H9 (cell line): ENCODE data around the gene TMEM171. TPM values are rescaled to one million over a fixed set of nuclear protein-coding genes. Genes with fewer than 3 reads are reported as not detected.

Experiments used
- DNase-seq: peaks from one replicate; pipeline ENCODE4 v3.0.0-alpha.2; 2017
- H2AFZ ChIP-seq: one replicate; pipeline ENCODE4 v1.6.1; 2013; ENCODE audit warnings: mild to moderate bottlenecking, low read length, control low read depth, moderate library complexity
- H2AK5ac ChIP-seq: 2 replicates; pipeline ENCODE4 v1.6.1; 2013; ENCODE audit warnings: low read length, control low read depth, mixed read lengths; ENCODE audit not compliant: insufficient read length
- H2BK120ac ChIP-seq: one replicate; pipeline ENCODE4 v1.6.1; 2013; ENCODE audit warnings: low read depth, mild to moderate bottlenecking, low read length, control low read depth, inconsistent platforms; ENCODE audit not compliant: poor library complexity, severe bottlenecking
- H2BK12ac ChIP-seq: 2 replicates; pipeline ENCODE4 v1.6.1; 2013; ENCODE audit warnings: low read length, control low read depth, mixed read lengths, low read depth; ENCODE audit not compliant: insufficient read length
- H2BK15ac ChIP-seq: 2 replicates; pipeline ENCODE4 v1.6.1; 2013; ENCODE audit warnings: low read depth, low read length, control low read depth
- H2BK20ac ChIP-seq: one replicate; pipeline ENCODE4 v1.6.1; 2013; ENCODE audit warnings: low read depth, mild to moderate bottlenecking, low read length, control low read depth, inconsistent platforms; ENCODE audit not compliant: poor library complexity, severe bottlenecking
- H2BK5ac ChIP-seq: 2 replicates; pipeline ENCODE4 v1.6.1; 2013; ENCODE audit warnings: low read length, control low read depth, mixed read lengths; ENCODE audit not compliant: insufficient read length
- H3K14ac ChIP-seq: 2 replicates; pipeline ENCODE4 v1.6.1; 2013; ENCODE audit warnings: low read length, control low read depth; ENCODE audit not compliant: insufficient read depth
- H3K18ac ChIP-seq: 2 replicates; pipeline ENCODE4 v1.6.1; 2013; ENCODE audit warnings: low read depth, mild to moderate bottlenecking, mixed read lengths, low read length, control low read depth; ENCODE audit not compliant: insufficient read length
- H3K23ac ChIP-seq: 2 replicates; pipeline ENCODE4 v1.6.1; 2013; ENCODE audit warnings: low read length, control low read depth, mixed read lengths, low read depth; ENCODE audit not compliant: insufficient read length
- H3K23me2 ChIP-seq: 2 replicates; pipeline ENCODE4 v1.6.1; 2013; ENCODE audit warnings: low read depth, mild to moderate bottlenecking, mixed read lengths, low read length, control low read depth; ENCODE audit not compliant: insufficient read length, poor library complexity, severe bottlenecking
- H3K27ac ChIP-seq: 2 replicates; pipeline ENCODE4 v1.5.1; 2013; ENCODE audit warnings: low read length, control low read depth, mixed read lengths, low read depth; ENCODE audit not compliant: insufficient read length
- H3K27me3 ChIP-seq: 2 replicates; pipeline ENCODE4 v1.6.1; 2013; ENCODE audit warnings: low read length, control low read depth, inconsistent platforms; ENCODE audit not compliant: insufficient read depth
- H3K4ac ChIP-seq: 2 replicates; pipeline ENCODE4 v1.6.1; 2013; ENCODE audit warnings: low read depth, mild to moderate bottlenecking, control low read depth, inconsistent platforms, low read length, moderate library complexity
- H3K4me1 ChIP-seq: 2 replicates; pipeline ENCODE4 v1.6.1; 2013; ENCODE audit warnings: low read length, control low read depth, inconsistent platforms; ENCODE audit not compliant: insufficient read depth
- H3K4me2 ChIP-seq: 2 replicates; pipeline ENCODE4 v1.6.1; 2013; ENCODE audit warnings: low read length, control low read depth, mixed read lengths; ENCODE audit not compliant: insufficient read length, insufficient read depth
- H3K56ac ChIP-seq: 2 replicates; pipeline ENCODE4 v1.6.1; 2013; ENCODE audit warnings: low read depth, mild to moderate bottlenecking, mixed read lengths, low read length, control low read depth; ENCODE audit not compliant: insufficient read length
- H3K79me1 ChIP-seq: 2 replicates; pipeline ENCODE4 v1.6.1; 2013; ENCODE audit warnings: low read depth, mild to moderate bottlenecking, moderate library complexity, low read length, control low read depth, inconsistent platforms; ENCODE audit not compliant: insufficient read depth, poor library complexity, severe bottlenecking
- H3K79me2 ChIP-seq: 2 replicates; pipeline ENCODE4 v1.6.1; 2013; ENCODE audit warnings: low read length, control low read depth, inconsistent platforms; ENCODE audit not compliant: insufficient read depth
- H3K9ac ChIP-seq: 2 replicates; pipeline ENCODE4 v1.6.1; 2013; ENCODE audit warnings: low read length, control low read depth, mixed read lengths; ENCODE audit not compliant: insufficient read length; ENCODE audit errors: extremely low read depth
- H3K9me3 ChIP-seq: one replicate; pipeline ENCODE4 v1.6.1; 2013; ENCODE audit warnings: low read depth, low read length, inconsistent platforms; ENCODE audit not compliant: control insufficient read depth
- H3T11ph ChIP-seq: one replicate; pipeline ENCODE4 v1.6.1; 2013; ENCODE audit warnings: mild to moderate bottlenecking, low read length, control low read depth, inconsistent platforms
- H4K20me1 ChIP-seq: one replicate; pipeline ENCODE4 v1.6.1; 2013; ENCODE audit not compliant: control insufficient read depth, insufficient read length, insufficient read depth
- H4K5ac ChIP-seq: 2 replicates; pipeline ENCODE4 v1.6.1; 2013; ENCODE audit warnings: low read depth, mild to moderate bottlenecking, mixed read lengths, low read length, control low read depth; ENCODE audit not compliant: insufficient read length
- H4K8ac ChIP-seq: replicated peaks from 2 replicates; pipeline ENCODE4 v1.6.1; 2013; ENCODE audit warnings: low read length, control low read depth, mixed read lengths, low read depth; ENCODE audit not compliant: insufficient read length
- H4K91ac ChIP-seq: 2 replicates; pipeline ENCODE4 v1.6.1; 2013; ENCODE audit warnings: low read depth, mild to moderate bottlenecking, moderate library complexity, mixed read lengths, low read length, control low read depth; ENCODE audit not compliant: insufficient read length
- H3K27ac Mint-ChIP-seq, 3 experiments: 2 replicates in 2 of 3; 3 replicates in 1 of 3; pipeline ENCODE4 v1.8.0; 2020 to 2021; ENCODE audit warnings: mixed read lengths in 3 of 3, mild to moderate bottlenecking in 1 of 3, moderate library complexity in 1 of 3
- H3K27me3 Mint-ChIP-seq: 2 replicates; pipeline ENCODE4 v1.8.0; 2021; ENCODE audit warnings: low read depth, mild to moderate bottlenecking, moderate library complexity, mixed read lengths
- H3K36me3 Mint-ChIP-seq, 3 experiments: 2 replicates in 2 of 3; 3 replicates in 1 of 3; pipeline ENCODE4 v1.8.0; 2020 to 2021; ENCODE audit warnings: low read depth in 3 of 3, mixed read lengths in 3 of 3; ENCODE audit not compliant: insufficient read depth in 1 of 3
- H3K4me1 Mint-ChIP-seq, 2 experiments: 2 replicates each; pipeline ENCODE4 v1.8.0; 2020; ENCODE audit warnings: mixed read lengths in 2 of 2
- H3K4me3 Mint-ChIP-seq, 2 experiments: 2 replicates in 1 of 2; 3 replicates in 1 of 2; pipeline ENCODE4 v1.8.0; 2020 to 2021; ENCODE audit warnings: mild to moderate bottlenecking in 2 of 2, mixed read lengths in 2 of 2, moderate library complexity in 1 of 2
- H3K9me3 Mint-ChIP-seq, 2 experiments: 2 replicates in 1 of 2; 3 replicates in 1 of 2; pipeline ENCODE4 v1.8.0; 2020; ENCODE audit warnings: mild to moderate bottlenecking in 2 of 2, mixed read lengths in 2 of 2, moderate library complexity in 1 of 2
- CTCF ChIP-seq: fragments of 200-600 bp; sonication (generic); conservative IDR thresholded peaks from 3 replicates; pipeline ENCODE4 v1.8.0; 2021; ENCODE audit warnings: antibody characterized with exemption, mild to moderate bottlenecking
- WGBS: extraction: QIAGEN DNeasy Blood & Tissue Kit; methylation state at CpG from one replicate; pipeline ENCODE4 v1.1.7; 2013; ENCODE audit warnings: missing lambda C conversion rate, low lambda C conversion rate, mixed read lengths; ENCODE audit not compliant: insufficient read length; ENCODE audit errors: extremely low coverage; 5-methylcytosine and 5-hydroxymethylcytosine counted together
- total RNA-seq: library from RNA; stranded (reverse); gene quantifications from 2 replicates; pipeline ENCODE4 v1.2.1, GENCODE V29; 2021

TMEM171 gene
- total RNA-seq, 1 experiment from 2014 or later: 0.42 TPM

GRCh38 chr5:73111536-73111935 is 8.8 kb upstream of the TMEM171 start:
- no peak overlapping the region for H4K8ac ChIP-seq
- H2AFZ ChIP-seq: no peak overlapping the region
- Mint-ChIP-seq H3K9me3 (peaks cover 4 to 8% of the 10 kb centered on the region in 2 experiments; a peak in 4 of 5 replicates), H3K36me3 (peaks cover 0 to 4% (median 0%) of the 10 kb centered on the region in 3 experiments; a peak in 1 of 7 replicates), H3K27ac (no peak overlapping the region), H3K27me3 (peaks cover 8% of the 10 kb centered on the region), H3K4me3 (no peak overlapping the region), H3K4me1 (peaks cover 4% of the 10 kb centered on the region in 2 experiments; a peak in 3 of 4 replicates)
- no peak overlapping the region for H4K91ac ChIP-seq
- no peak overlapping the region for H2AK5ac ChIP-seq
- no peak overlapping the region for H3K23ac ChIP-seq
- no peak for TF ChIP-seq CTCF
- H3K4me2 ChIP-seq: no peak overlapping the region
- no peak overlapping the region for H4K5ac ChIP-seq
- no peak for DNase-seq
- whole genome bisulfite sequencing: 100% methylated on average over 1 of the region's 1 CpG
- no peak overlapping the region for H3K4ac ChIP-seq
- no peak overlapping the region for H2BK20ac ChIP-seq
- no peak overlapping the region for H3K27ac ChIP-seq
- H3K4me1 ChIP-seq: no peaks in the 10 kb centered on the region
- H2BK120ac ChIP-seq: no peak overlapping the region
- H3T11ph ChIP-seq: no peak overlapping the region
- no peak overlapping the region for H3K9ac ChIP-seq
- H4K20me1 ChIP-seq: no peaks in the 10 kb centered on the region
- no peak overlapping the region for H2BK15ac ChIP-seq
- H3K9me3 ChIP-seq: no peaks in the 10 kb centered on the region
- no peak overlapping the region for H2BK5ac ChIP-seq
- H3K18ac ChIP-seq: no peak overlapping the region
- H3K23me2 ChIP-seq: no peaks in the 10 kb centered on the region
- H3K56ac ChIP-seq: no peak overlapping the region
- H3K79me2 ChIP-seq: no peaks in the 10 kb centered on the region
- H3K14ac ChIP-seq: no peak overlapping the region
- H3K27me3 ChIP-seq: no peaks in the 10 kb centered on the region
- no peaks in the 10 kb centered on the region for H3K79me1 ChIP-seq
- H2BK12ac ChIP-seq: no peak overlapping the region
